Esophagus muscularis mucosa (tissue), 3 donors: ENCODE measurements around the gene HELZ.
"Not testable (repeated sequence)": the region's sequence is repeated elsewhere in the genome, so short reads cannot be mapped to it uniquely, and the experiment has no call there.

ENCODE experiments used
- EP300 ChIP-seq: sonication (generic); formaldehyde crosslinking; IDR thresholded peaks from one replicate; pipeline ENCODE4 v1.6.1; 2017; ENCODE audit warnings: antibody characterized with exemption
- POLR2AphosphoS5 ChIP-seq, 2 donors: sonication (generic); formaldehyde crosslinking; IDR thresholded peaks; one replicate each; pipeline ENCODE4 v1.6.1; 2017; ENCODE audit warnings: antibody characterized with exemption in 2 of 2

GRCh38 chr17:67142030-67142429 is 103.0 kb downstream of the HELZ start:
- TF ChIP-seq POLR2AphosphoS5 (IDR thresholded peaks at IDR 0.05); EP300: not testable (repeated sequence)
